ENCODE measurements around the gene ZNF784. TPM values are rescaled to one million over a fixed set of nuclear protein-coding genes. Genes with fewer than 3 reads are reported as not detected.

Gene ZNF784
- total and polyA plus RNA-seq, 2 of the 4 experiments (the other 2 are of a cell fraction): 2.5 to 3.7 TPM

DNA sequence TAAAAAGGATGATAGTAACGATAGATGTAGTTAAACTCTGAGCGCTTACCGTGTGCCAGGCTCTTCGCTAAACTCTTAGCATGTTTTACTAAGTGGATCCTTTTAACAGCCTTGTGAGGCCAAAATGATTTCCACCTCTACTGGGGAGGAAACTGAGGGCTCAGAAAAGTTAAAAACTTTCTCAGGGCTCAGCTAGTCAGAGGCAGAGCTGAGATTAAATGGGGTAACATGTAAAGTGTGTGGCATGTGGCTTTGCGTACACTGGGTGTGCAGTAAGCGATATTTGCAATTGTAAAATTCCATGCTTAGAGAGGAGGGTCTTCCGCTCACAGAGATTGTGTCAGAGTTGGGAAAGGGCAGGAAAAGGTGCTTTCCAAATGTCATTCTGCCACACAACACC is 32.2 kb upstream of the ZNF784 start (continued):
- TF ChIP-seq ELK1 (IDR thresholded peaks at IDR 0.05; ENCODE audit: borderline replicate concordance, low read depth, low read length) (no peak), CEBPB (IDR thresholded peaks at IDR 0.05; ENCODE audit: low read depth, low read length) (no peak)

DNA sequence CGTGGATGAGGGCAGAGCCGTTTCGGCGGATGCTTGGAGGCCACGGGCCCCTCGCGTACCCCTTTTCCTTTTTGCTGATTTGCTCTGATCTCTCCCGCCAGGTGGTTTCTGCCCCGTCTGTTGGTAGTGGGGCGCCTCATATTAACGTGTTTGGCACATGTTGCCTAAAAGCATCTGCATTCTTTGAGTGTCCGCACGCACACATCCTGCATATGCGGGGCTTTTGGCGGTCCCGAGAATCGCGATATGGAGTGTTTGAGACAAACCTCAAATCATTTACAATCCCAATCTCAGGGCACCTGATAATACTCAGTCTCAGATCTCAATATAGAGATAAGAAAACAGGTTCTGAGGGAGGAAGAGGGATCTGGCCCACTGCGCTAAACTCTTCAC is 31.3 kb upstream of the ZNF784 start:
- peaks cover 19% of the 10 kb centered on the region for H3K36me3 ChIP-seq (ENCODE audit: control insufficient read depth, insufficient read depth, low read length)
- peak overlapping the region; percentile 73 for H3K14ac ChIP-seq (replicated peaks; ENCODE audit: low read depth, low read length)
- peaks cover 0 to 18% of the 10 kb centered on the region in 2 experiments; a peak in 1 of 4 replicates for H3K79me1 ChIP-seq (ENCODE audit: low read depth in 1 of 2, low read length in 2 of 2)
- no peak overlapping the region for H2BK15ac ChIP-seq (ENCODE audit: low read depth, low read length)
- H4K20me1 ChIP-seq (ENCODE audit: insufficient read depth, low read length): peaks cover 61% of the 10 kb centered on the region
- H3K56ac ChIP-seq (ENCODE audit: extremely low read depth, insufficient read depth, low read length): peak overlapping the region; percentile 58
- no peak overlapping the region for H2BK120ac ChIP-seq (ENCODE audit: low read depth, low read length)
- POLR2A ChIA-PET (ENCODE audit: unreplicated experiment): no interaction called here
- no peaks in the 10 kb centered on the region for H3K9me3 ChIP-seq (ENCODE audit: control insufficient read depth, insufficient read depth, low read length)
- no peak overlapping the region for H3K18ac ChIP-seq (ENCODE audit: low read depth, low read length)
- H3K4me2 ChIP-seq (ENCODE audit: low read depth, low read length): peak overlapping the region; percentile 92
- peaks cover 13% of the 10 kb centered on the region for H3K9me1 ChIP-seq (ENCODE audit: insufficient read depth, low read length)
- no peak for DNase-seq
- peak overlapping the region; percentile 79 for H3K4me3 ChIP-seq (ENCODE audit: insufficient read depth, low read depth, low read length)
- peak overlapping the region; percentile 99 for H2AK9ac ChIP-seq (replicated peaks; ENCODE audit: low read depth, low read length, poor library complexity)
- H3K4me1 ChIP-seq (ENCODE audit: control insufficient read depth, insufficient read depth, low read length): peaks cover 10% of the 10 kb centered on the region
- peak overlapping the region; percentile 57 for H4K91ac ChIP-seq (ENCODE audit: insufficient read depth, low read depth, low read length)
- dilution Hi-C loops (cut with HindIII; ENCODE audit: low sequenced_read_pairs, unreplicated experiment) (no loop called here), in situ Hi-C loops (cut with MboI; ENCODE audit: low sequenced_read_pairs) (loop anchor here (25.0 kb wide), 2 partner anchors 1193 to 1518 kb away; partner anchors contain the start of genes CDC42EP5, CNOT3 and LENG9), intact Hi-C loops (cut with micrococcal nuclease) (loop anchor here (2.0 kb wide), 1 partner anchor 19 kb away; the partner anchor contains the start of gene EPN1)
- H3K23ac ChIP-seq (ENCODE audit: low read depth, low read length): peak overlapping the region; percentile 42; the same call in 1 of the 2 replicates
- H3K27ac ChIP-seq (ENCODE audit: insufficient read depth, low read length): peak overlapping the region; percentile 94
- H2AFZ ChIP-seq (replicated peaks; ENCODE audit: low read length, poor library complexity): peak overlapping the region; percentile 93
- H2AK5ac ChIP-seq (ENCODE audit: low read depth, low read length): peak overlapping the region; percentile 76
- no CpG with 5 or more reads among the region's 19 CpGs for WGBS, 2 experiments (ENCODE audit: extremely low coverage in 2 of 2, insufficient read length in 1 of 2)
- 0 out of 2 replicates have a peak overlapping the region, but pooled peaks have one; percentile 1 for H4K5ac ChIP-seq (ENCODE audit: low read depth, low read length)
- peak overlapping the region; percentile 2 for H2BK5ac ChIP-seq (ENCODE audit: low read depth, low read length, poor library complexity, severe bottlenecking)
- no peaks in the 10 kb centered on the region for H3K27me3 ChIP-seq (ENCODE audit: control insufficient read depth, insufficient read depth, low read length)
- no peak overlapping the region for H2BK20ac ChIP-seq (ENCODE audit: low read depth, low read length)
- no peak for TF ChIP-seq BHLHE40 (IDR thresholded peaks at IDR 0.05; ENCODE audit: low read depth, low read length)
- TF ChIP-seq, protein P1, sequence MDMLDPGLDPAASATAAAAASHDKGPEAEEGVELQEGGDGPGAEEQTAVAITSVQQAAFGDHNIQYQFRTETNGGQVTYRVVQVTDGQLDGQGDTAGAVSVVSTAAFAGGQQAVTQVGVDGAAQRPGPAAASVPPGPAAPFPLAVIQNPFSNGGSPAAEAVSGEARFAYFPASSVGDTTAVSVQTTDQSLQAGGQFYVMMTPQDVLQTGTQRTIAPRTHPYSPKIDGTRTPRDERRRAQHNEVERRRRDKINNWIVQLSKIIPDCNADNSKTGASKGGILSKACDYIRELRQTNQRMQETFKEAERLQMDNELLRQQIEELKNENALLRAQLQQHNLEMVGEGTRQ (IDR thresholded peaks at IDR 0.05; ENCODE audit: low read depth, low read length): no peak
- TF ChIP-seq MAZ (IDR thresholded peaks at IDR 0.05; ENCODE audit: borderline replicate concordance, low read depth, low read length): no peak
- TF ChIP-seq POLR2A (IDR thresholded peaks at IDR 0.05; ENCODE audit: low read depth, low read length): no peak
- no peak for TF ChIP-seq FOS (IDR thresholded peaks at IDR 0.05; ENCODE audit: low read depth, low read length)
- no peak for TF ChIP-seq MAFK (IDR thresholded peaks at IDR 0.05; ENCODE audit: low read depth, low read length)
- TF ChIP-seq RAD21 (IDR thresholded peaks at IDR 0.05; ENCODE audit: low read length): no peak
- no peak for TF ChIP-seq MXI1 (IDR thresholded peaks at IDR 0.05; ENCODE audit: borderline replicate concordance, low read depth, low read length)
- TF ChIP-seq CEBPB (IDR thresholded peaks at IDR 0.05; ENCODE audit: low read depth, low read length): no peak
- no peak for TF ChIP-seq CHD1 (IDR thresholded peaks at IDR 0.05; ENCODE audit: low read depth, low read length)
- no peak for TF ChIP-seq SMC3 (IDR thresholded peaks at IDR 0.05; ENCODE audit: low read depth, low read length)
- TF ChIP-seq ELK1 (IDR thresholded peaks at IDR 0.05; ENCODE audit: borderline replicate concordance, low read depth, low read length): no peak
- no peak for ATAC-seq (ENCODE audit: low read depth)
- peak overlapping the region; percentile 81 for H3K9ac ChIP-seq (ENCODE audit: low read depth, low read length)
- H3K4ac ChIP-seq (ENCODE audit: low read depth, low read length): peak overlapping the region; percentile 57
- TSS peak; percentile 34 for BruUV-seq (replicated peaks)
- CTCF ChIA-PET: no interaction called here
- peak overlapping the region; percentile 53 to 98; a peak in 3 of 4 replicates for H4K8ac ChIP-seq (ENCODE audit: low read depth in 2 of 2, low read length in 2 of 2)

Data from IMR-90 (cell line).